GM18499 (cell line): Measurements from ENCODE around the gene NR4A3.

Experiments
- ATAC-seq: cut with Tn5 transposase; IDR thresholded peaks from one replicate; pipeline ENCODE4 v1.9.1; 2021; ENCODE audit warnings: moderate number of reproducible peaks; ENCODE audit not compliant: insufficient read depth, unreplicated experiment

Gene NR4A3

DNA sequence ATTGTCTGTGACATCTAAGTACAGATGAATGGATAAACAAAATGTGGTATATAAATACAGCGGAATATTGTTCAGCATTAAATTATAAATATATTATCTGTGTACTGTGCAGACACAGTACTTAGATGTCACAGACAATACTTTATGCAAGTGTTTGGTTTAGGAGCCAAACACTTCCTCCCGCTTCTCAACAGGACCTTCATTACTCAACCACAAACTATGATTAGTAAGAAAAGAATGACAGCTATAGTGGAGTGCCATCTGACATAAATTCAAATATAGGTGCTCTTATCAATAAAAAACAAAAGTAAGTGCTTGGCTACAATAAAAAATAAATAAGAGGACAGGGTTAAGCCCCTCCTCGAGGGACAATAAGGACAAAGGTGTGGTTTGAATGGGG, 45.9 kb downstream of the NR4A3 start:
- no peak for ATAC-seq

DNA sequence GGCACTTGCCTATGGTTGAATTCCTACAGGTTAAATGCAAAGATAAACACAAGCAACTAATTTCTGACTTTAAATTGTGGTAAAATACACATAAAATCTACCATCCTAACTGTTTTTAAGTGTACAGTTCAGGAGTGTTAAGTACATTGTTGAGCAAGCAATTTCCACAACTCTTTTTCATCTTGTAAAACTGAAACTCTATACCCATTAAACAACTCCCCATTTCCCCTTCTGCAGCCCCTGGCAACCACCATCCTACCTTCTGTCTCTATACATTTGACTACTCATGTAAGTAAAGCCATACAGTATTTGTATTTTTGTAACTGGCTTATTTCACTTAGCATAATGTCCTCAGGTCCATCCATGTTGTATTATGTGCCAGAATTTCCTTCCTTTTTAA, 46.3 kb downstream of the NR4A3 start:
- ATAC-seq, result peak; percentile 72

DNA sequence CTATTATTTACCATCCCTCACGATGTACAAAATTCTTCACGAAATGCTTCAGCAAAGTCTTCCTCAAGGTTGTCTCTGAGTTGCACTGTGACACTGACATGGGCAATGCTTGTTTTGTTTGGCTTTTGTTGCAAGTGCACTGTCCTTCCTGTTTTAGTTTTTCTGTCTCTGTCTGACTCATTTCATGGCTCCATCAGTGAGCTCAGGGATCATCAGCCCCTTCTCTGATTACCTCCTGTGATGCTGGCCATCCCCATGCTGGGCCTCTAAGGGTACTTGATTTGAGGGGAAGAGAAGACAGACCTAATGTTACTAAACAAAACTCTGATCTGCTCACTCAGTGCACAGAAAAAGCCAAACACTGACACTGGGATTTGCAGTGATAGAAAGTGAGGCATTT, 47.2 kb downstream of the NR4A3 start:
- ATAC-seq, result peak; percentile 48

DNA sequence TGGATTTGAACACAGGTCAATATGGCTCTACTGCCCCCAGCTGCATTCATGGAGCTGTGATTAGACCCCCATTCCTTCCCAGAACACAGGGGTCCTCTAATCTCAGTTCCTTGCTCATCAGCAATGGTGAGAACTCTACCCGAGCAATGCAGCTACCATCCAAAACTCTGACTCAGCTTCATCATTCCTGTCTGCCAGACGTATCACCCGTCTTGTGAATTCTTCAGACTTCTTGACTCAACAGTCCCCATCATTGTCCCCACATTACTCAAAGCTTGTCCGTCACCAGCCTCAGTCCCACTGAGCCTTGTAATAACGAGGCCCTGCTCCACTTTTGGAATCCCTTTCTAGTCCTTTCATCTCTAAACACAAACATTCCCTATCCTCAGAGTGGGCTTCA, 48.4 kb downstream of the NR4A3 start:
- no peak for ATAC-seq

DNA sequence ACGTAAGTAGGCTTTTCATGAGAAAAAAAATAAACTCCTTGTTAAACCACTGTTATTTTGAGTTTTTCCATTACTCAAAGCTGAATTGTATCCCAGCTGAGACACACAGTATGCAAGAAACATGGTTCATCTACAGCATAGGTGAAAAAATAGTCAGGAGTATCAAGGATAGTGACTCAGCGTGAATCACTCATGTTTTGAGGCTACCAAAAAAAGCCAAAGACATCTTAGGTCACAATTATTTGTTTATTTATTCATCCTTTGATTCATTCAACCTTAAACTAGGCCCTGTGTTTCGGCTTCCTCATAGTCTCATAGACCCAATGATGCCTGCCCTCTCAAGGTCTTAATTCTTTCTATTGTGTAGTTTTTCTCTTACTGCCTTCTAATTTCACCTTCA, 51.8 kb downstream of the NR4A3 start:
- ATAC-seq, result no peak

DNA sequence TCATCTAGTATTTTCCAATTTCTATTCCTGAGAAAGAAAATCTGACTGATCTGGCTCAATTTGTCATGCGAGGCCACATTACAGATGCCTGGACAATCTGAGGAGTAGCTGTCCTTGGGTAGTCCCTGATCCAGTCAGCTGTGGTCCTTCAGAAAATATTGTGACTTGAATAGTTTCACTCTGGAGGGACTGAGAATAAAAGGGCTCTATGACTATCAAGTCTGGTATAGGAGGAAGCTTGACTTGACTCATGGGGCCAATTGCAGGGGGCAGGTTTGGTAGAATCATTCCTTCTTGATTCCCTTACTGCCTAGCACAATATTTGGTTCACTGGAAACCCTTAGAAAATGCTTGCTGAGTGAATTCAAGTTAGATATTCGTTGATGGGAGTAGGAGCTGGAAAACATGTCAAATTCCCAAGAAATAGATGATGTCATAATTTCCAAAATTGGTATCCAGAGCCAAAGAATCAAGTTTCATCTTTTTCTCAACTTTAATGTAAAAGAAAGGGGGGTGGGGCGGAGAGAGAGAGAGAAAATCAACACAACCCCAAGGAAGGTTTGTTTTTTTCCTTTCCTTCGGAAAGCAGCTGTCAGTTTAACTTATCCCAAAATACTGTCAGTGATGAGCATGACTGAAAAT, 52.4 kb downstream of the NR4A3 start:
- ATAC-seq, result no peak

DNA sequence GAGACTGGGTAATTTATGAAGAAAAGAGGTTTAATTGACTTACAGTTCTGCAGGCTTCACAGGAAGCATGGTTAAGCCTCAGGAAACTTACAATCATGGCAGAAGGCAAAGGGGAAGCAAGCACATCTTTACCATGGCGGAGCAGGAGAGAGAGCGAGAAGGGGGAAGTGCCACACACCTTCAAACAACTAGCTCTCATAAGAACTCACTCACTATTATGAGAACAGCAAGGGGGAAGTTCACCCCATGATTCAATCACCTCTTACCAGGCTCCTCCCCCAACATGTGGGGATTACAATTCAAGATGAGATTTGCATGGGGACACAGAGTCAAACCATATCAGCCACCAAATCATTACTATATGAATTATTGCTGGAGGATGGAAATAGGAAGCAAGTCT, 54.5 kb downstream of the NR4A3 start:
- ATAC-seq, result no peak

DNA sequence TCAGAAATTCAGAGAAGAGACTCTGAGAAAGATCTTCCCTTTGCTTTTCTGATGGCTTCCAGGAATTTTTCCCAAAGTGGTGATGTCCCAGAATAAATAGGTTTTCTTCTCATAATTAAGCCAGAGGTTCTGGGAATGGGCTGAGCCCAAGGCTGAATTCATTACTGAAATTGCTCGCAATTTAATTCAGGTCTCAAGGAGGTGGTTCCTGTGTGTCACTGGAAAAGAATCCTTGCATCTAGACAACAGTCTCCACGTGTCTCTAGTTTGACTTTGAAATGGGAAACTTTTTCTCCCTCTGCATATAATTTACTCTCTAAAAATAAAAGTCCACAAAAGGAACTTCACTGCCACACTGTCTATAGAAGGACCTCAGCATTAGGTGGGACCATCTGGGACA, 57.0 kb downstream of the NR4A3 start:
- ATAC-seq, result no peak

DNA sequence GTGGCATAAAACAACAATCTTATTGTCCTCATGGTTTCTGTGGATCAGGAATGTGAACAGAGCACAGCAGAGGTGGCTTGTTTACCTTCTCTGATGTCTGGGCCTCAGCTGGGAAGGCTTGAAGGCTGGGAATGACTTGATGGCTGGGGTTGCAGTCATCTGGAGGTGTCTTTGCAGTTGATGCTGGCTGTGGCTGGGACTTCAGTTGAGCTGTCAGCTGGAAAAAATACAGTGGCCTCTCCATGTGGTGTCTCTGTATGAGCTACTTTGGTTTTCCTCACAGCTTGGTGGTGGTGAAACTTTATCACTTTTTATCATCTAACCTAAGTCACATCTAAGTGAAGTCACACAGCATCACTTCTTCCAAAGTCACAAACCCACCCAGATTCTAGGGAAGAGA, 60.1 kb downstream of the NR4A3 start:
- no peak for ATAC-seq

DNA sequence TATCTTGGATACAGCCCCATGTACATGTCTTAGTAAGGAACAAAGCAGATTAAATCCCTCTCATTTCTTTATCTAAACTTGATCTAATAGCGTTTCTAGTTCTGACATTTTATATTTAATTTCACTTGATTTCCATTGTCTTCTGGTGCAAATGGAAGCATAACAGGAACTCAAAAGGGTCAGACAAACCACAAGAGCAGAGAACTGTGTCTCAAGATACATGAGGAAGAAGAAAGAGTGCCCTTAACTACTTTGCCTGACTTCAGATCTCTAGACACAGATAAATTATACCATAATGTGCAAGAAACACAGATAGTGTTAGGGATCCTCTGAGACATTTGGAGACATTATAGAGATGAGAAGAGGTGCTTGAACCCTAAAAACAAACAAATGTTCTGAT, 64.1 kb downstream of the NR4A3 start:
- no peak for ATAC-seq

DNA sequence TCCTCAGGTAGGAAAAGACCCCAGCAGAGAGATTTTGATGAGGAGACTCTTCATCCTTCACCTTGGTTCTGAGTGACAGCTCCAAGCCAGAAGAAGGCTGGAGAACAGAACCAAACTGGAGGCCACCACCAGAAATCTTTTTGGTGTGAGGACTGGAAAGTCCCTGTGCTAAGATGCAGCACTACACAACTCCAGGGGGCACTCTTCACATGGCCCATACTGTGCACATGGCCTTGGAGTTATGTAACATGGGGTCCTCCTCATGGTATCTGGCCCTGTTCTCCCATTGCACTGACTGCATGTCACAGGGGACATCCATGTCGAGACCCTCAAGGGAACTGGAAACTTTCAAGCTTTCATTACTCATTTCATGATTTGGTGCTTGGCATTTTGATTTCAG, 67.4 kb downstream of the NR4A3 start:
- no peak for ATAC-seq

DNA sequence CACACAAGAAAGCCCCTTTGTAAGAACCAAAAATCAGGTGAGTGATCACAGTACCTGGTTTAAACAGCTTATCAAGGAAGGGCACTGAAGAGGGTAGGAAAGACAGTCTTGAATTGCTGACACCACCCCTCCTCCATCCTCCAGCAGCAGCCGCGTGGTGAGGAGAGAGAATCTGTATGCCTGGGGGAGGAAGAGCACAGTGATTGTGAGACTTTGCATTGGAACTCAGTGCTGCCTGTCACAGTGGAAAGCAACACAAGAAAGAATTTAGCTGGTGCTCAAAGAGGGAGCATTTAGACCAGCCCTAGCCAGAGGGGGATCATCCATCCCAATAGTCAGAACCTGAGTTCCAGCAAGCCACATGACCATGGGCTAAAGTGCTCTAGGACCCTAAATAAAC, 73.1 kb downstream of the NR4A3 start:
- no peak for ATAC-seq

DNA sequence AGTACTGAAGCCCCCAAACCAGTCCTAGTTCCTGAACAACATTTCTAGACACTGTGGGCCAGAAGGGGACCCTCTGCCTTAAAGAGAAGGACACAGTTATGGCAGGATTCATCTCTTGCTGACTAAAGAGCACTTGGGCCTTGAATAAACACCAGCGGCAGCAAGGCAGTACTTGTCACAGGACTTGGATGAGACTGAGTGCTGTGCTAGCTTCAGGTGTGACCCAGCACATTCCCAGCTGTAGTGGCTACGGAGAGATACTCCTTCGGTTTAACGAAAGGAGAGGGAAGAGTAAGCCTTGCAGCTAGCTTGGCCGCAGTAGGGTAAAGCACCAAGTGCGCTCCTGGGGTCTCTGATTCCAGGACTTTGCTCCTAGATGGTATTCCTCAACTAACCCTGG, 73.8 kb downstream of the NR4A3 start:
- ATAC-seq, result no peak

DNA sequence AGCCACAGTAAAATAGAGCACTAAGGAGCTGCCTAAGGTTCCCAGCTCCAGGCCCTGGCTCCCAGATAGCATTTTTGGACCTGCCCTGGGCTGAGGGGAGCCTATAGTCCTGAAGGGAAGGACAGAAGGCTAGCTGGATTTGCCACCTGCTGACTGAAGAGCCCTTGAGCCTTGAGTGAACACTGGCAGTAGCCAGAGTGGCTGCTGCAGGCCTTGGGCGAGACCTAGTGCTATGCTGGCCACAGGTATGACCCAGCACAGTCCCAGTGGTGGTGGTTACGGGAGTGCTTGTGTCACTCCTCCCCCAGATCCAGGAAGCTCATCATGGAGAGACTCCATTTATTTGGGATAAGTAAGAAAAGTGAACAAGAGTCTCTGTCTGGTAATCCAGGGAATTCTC, 74.4 kb downstream of the NR4A3 start:
- no peak for ATAC-seq

DNA sequence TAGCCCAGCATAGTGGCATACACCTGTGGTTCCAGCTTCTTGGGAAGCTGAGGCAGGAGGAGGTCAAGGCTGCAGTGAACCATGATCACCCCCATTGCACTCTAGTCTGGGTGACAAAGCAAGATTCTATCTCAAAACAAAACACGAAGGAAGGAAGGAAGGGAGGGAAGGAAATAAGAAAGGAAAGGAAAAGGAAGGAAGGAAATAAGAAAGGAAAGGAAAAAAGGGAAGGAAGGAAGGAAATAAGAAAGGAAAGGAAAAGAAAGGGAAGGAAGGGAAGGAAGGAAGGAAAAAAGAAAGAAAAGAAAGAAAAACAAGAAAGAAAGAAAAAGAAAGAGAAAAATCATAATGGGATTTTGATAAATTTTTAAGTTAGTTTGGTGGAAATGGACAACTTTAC, 81.7 kb downstream of the NR4A3 start:
- ATAC-seq, result no peak

DNA sequence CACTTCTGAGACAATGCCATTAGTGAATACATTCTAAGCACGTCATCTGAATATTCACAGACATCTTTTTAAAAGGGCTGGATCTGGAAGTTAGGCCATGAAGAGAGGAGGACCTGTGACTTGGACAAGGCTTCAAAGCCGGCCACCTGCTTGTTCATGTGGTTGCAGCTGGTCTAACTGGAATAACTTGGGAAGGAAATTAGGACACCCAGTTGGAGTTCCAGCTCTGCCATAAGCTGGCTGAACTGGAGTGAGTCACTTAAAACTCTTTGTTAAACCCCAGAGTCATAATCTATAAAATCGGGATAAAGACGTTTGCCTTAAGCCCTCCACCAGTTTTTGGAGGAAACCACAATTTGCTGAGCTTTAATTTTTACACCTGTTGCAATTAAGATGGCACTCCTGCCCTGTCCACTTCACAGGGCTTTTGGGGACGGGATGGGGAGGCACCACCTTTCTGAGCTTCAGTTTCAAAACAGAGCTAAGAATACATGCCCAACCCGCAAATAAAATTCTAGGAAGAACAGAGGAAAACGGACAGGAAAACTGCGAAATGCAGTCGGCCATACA, 84.2 kb downstream of the NR4A3 start:
- ATAC-seq, result no peak

DNA sequence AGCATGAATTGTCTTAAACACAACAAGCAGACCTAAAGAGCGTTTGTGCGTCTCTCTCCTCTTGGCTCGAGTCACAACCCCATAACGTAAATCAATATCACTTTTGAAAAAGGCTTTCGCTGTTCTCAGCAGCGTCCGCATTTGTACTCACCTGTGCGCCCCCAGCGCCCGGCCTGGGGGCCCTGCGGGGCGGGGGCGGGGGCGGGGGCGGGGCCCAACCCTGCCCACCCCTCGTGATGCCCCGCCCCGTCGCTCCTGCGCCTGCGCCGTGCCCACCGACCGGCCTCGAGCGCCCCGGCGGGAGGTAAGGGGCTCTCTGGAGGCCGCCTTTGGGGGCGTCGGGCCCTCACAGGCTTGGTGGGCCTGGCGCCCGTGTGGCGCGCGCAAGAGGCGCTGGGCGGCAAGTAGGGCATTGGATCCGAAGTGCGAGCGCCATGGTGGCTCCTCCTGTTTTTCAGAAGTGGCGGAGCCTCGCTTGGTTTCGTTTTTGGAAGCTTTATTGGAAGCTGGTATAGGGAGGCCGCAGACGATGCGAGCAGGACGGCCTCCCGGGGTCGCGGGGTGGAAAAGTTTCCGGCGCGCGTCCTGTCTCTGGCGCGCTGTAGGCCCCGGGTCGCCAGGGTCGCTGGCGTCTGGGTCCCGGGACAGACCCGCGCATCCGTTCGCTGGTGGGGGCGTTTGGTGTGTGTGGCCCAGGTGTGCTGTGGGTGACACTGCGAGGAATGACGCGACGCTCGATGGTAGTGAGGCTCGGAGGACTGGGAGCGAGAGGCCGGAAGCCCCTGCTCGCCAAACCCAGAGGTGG, 84.9 kb downstream of the NR4A3 start, which contains the start of gene STX17:
Gene STX17, plus strand, starts transcription at position 252 of the 805 bp plus-strand sequence. CDS start 8,586 bp downstream, outside the sequence.
- no peak for ATAC-seq

DNA sequence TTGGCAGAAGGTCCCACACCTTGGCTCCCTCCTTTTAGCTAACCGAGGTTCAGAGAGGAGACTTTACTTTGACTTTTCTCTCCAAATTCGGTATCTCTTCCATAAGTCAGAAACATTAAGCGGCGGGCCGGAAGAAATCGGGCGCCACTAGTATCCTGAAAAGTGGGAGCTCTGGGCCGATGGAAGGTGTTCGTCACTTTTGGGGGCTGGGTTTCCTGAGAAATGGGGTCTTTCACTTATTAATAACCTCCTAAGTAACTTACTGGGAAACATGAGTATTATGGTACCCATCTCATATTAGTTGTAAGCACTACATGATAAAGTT, 85.5 kb downstream of the NR4A3 start:
- no peak for ATAC-seq

DNA sequence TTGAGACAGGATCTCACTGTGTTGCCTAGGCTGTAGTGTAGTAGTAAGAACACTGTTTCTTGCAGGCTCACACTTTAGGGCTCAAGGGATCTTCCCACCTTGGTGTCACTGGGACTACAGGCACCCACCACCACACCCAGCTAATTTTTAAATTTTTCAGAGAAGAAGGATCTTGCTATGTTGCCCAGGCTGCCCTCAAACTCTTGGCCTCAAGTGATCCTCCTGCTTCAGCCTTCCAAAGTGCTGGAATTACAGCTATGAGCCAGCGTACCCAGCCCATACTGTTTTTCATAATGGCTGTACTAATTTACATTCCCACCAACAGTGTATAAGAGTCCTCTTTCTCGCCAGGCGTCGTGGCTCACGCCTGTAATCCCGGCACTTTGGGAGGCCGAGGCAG, 89.9 kb downstream of the NR4A3 start:
- no peak for ATAC-seq
